Stimulated activated CD4-positive, alpha-beta T cell treated with anti-CD3 and anti-CD28 coated beads, Interleukin-2, amount 100 ng/mL, for 48 hours (primary cell): ENCODE data around the gene INAFM1.

Experiments used
- DNase-seq, 2 donors: peaks; one replicate each; pipeline ENCODE4 v3.0.0-alpha.2; 2020

Gene INAFM1

DNA sequence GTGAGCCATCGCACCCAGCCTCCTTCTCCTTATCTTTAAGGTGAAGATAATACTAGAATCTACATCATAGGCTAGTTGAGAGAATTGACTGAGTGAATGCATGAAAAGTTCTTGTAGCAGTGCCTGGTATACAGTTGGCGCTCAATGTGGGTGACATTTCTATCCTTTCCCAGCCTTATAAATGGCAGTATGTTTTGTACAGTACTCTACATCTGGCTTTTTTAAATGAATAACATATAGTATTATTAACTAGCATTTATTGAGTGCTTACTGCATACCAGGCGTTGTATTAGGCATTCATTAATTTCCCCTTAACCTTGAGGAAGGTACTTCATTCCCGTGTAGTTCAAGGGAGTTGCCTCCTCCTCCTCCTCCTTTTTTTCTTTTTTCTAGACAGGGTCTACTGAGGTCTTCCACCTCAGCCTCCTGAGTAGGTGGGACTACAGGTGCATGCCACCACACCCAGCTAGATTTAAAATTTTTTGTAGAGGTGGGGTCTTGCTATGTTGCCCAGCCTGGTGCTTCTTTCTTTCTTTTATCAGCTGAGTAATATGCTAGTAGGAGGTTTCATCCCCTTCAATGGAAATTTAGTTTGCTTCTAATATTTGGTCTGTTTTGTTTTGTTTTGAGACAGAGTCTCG, 37.8 kb downstream of the INAFM1 start:
- no peak for DNase-seq

DNA sequence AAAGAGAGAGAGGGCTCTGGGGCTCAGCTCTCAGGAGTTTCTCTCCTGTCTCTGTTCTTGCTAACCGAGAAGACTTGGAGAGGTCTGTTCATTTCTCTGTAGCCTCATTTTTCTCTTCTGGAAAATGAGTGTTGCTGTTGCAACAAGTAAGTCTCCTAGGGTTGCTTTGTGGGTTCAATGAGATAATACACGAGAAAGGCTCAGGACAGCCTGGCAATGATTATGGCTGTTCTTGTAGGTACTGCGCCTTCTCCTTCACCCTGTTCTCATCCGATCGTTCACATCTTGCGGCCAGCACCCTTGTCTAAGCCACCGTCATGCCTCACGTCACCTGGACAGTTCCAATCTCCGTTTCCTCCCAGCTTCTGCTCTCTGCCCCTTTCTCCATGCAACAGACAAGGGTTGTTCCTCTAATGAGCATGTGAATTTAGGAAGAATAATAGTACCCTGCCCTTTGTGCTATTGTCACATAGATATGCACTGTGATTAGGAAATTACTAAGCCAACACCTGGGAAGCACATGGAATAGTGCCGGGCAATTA, 39.1 kb downstream of the INAFM1 start:
- no peak for DNase-seq

DNA sequence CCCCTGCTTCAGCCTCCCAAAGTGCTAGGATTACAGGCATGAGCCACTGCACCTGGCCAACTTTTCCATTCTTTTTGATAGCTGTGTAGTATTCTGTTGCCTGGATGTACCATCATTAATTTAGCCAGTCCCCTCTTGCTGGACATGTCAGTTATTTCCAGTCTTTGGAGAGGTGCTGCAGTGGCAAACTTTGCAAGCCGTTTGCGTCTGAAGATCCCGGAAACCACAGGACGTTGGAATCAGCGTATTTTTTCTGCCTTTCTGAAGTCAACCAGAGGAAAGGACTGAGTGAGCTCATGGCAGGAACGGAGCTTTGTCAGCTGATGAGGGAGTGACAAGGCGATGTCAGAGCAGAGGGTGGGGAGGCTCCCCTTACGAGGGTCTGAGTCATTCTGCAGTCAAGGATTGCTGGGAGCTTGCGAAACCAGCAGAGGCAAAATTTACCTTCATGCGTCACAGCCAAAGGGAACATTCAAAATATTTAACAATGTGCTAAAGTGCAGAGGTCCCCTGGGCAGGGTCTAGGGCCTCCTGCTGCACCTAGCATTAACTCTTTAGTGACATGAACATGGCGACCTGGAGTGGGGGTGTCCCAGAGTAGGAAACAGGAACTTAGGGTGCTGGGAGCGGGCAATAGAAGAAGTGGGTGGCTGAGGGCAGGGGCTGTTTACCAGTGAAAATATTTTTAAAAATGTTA, 40.6 kb downstream of the INAFM1 start:
- peak in 1 of 2 donors; percentile 15 for DNase-seq

DNA sequence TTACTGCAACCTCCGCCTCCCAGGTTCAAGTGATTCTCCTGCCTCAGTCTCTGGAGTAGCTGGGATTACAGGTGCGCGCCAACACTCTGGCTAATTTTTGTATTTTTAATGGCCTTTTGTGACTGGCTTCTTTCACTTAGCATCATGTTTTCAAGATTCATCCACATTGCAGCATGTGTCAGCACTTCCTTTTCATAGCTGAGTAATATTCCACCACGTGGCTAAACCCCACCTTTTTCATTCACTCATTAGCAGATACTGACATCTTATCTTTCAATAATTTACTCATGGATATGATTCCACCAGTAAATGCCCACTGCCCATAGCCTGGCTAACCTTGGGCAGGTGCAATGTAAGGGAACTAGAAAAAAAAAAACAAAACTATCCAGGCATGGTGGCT, 41.8 kb downstream of the INAFM1 start:
- DNase-seq: no peak

DNA sequence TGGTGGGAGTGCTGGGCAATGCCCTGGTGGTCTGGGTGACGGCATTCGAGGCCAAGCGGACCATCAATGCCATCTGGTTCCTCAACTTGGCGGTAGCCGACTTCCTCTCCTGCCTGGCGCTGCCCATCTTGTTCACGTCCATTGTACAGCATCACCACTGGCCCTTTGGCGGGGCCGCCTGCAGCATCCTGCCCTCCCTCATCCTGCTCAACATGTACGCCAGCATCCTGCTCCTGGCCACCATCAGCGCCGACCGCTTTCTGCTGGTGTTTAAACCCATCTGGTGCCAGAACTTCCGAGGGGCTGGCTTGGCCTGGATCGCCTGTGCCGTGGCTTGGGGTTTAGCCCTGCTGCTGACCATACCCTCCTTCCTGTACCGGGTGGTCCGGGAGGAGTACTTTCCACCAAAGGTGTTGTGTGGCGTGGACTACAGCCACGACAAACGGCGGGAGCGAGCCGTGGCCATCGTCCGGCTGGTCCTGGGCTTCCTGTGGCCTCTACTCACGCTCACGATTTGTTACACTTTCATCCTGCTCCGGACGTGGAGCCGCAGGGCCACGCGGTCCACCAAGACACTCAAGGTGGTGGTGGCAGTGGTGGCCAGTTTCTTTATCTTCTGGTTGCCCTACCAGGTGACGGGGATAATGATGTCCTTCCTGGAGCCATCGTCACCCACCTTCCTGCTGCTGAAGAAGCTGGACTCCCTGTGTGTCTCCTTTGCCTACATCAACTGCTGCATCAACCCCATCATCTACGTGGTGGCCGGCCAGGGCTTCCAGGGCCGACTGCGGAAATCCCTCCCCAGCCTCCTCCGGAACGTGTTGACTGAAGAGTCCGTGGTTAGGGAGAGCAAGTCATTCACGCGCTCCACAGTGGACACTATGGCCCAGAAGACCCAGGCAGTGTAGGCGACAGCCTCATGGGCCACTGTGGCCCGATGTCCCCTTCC, 45.5 kb downstream of the INAFM1 start:
- DNase-seq: no peak

DNA sequence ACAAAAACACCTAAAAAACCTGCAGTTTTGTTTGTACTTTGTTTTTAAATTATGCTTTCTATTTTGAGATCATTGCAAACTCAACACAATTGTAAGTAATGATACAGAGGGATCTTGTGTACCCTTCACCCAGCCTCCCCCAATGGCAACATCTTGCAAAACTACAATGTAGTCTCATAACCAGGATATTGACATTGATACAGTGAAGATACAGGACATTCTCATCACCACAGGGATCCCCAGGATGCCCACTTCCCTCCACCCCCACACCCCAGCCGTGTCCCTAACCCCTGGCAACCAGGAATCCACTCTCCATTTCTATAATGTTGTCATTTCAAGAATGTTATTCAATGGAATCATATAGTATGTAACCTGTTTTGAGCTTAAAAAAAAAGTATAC, 46.9 kb downstream of the INAFM1 start:
- no peak for DNase-seq

DNA sequence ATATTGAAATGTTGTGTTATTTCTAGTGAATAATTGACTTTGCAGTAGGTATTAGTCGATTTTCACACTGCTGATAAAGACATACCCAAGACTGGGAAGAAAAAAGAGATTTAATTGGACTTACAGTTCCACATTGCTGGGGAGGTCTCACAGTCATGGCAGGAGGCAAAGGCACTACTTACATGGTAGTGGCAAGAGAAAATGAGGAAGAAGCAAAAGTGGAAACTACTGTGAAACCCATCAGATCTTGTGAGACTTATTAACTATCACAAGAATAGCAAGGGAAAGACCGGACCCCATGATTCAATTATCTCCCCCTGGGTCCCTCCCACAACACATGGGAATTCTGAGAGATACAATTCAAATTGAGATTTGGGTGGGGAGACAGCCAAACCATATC, 47.4 kb downstream of the INAFM1 start:
- DNase-seq: no peak

DNA sequence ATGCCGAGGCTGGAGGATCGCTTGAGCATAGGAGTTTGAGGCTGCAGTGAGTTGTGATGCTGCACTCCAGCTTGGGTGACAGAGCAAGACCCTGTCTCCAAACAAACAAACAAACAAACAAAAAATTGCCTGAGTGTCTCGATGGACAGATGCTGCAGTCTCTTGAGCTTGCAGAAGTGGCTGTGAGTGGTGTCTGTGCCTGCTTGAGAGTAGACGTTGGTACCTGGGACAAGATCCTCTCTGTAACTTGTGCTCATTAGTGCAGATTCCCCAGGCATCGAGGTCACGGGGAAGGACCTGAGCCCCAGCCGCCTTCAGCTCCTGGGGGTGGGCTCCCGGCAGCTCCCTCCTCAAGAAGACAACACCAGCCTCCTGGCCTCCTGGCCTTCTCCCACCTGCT, 48.7 kb downstream of the INAFM1 start:
- DNase-seq: no peak

DNA sequence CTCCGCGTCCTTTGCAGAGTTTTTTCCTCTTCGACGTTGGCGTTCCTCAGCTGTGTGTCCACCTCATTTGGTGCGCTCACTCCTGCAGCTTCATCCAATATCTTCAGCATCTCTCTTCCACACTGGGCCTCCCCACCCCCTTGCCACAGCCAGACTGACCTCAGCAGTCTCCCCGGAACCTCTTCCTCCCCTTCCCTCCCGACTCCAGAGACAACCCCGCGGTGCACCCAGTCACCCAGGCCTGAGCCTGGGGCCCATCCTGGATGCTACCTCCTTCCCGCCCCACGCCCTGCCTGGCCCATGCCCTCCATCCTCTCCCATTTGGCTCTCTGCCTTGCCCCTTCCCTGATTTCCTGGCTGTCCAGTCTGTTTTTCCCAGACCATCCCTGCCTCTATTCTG, 49.2 kb downstream of the INAFM1 start:
- DNase-seq: no peak

DNA sequence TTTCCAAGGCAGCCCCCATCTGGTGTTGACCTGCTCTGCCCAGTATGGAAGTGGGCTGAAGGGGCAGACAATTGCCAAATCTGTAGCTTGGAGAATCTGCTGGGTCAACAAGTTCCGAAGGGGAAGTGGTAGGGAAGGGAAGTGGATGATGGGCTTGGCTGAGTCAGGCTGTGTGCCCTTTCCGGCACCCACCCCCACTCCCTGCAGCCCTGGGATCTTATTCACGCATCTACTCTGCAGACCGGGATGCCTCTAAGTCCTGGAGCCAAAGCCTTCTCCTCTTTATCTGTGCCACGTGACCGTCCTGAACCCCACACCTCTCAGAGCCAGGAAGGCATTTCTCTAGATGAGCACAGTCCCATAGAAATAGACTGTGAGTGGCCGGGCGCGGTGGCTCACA, 49.8 kb downstream of the INAFM1 start:
- no peak for DNase-seq
